SJSA1 (cell line): ENCODE measurements around the gene ASIC2. TPM values are rescaled to one million over a fixed set of nuclear protein-coding genes. Genes with fewer than 3 reads are reported as not detected.

Experiments
- DNase-seq, 2 experiments: peaks; one replicate each; pipeline ENCODE4 v3.0.0-alpha.2; 2015 to 2020; ENCODE audit warnings: low spot score in 2 of 2, low read depth in 1 of 2
- H3K27ac ChIP-seq: fragments of 250-450 bp; sonication (Bioruptor Pico); 2 replicates; pipeline ENCODE4 v1.5.1; 2020; ENCODE audit warnings: mild to moderate bottlenecking, moderate library complexity
- H3K27me3 ChIP-seq: fragments of 250-450 bp; sonication (Bioruptor Pico); replicated peaks from 2 replicates; pipeline ENCODE4 v1.5.1; 2020; ENCODE audit warnings: mild to moderate bottlenecking, moderate library complexity
- H3K36me3 ChIP-seq: fragments of 250-450 bp; sonication (Bioruptor Pico); 2 replicates; pipeline ENCODE4 v1.5.1; 2020; ENCODE audit warnings: mild to moderate bottlenecking
- H3K4me1 ChIP-seq: fragments of 250-450 bp; sonication (Bioruptor Pico); replicated peaks from 2 replicates; pipeline ENCODE4 v1.6.1; 2021; ENCODE audit warnings: mild to moderate bottlenecking
- H3K4me3 ChIP-seq: fragments of 250-450 bp; sonication (Bioruptor Pico); 2 replicates; pipeline ENCODE4 v1.5.1; 2020; ENCODE audit warnings: mild to moderate bottlenecking
- H3K9me3 ChIP-seq: fragments of 250-450 bp; sonication (Bioruptor Pico); replicated peaks from 2 replicates; pipeline ENCODE4 v1.5.1; 2020; ENCODE audit warnings: mild to moderate bottlenecking
- total RNA-seq: library from RNA; depleted of rRNA; stranded (reverse); fragments of >200 nt; shearing (Covaris generic); gene quantifications from 2 replicates; pipeline ENCODE4 v1.2.3, GENCODE V29; 2014

Gene ASIC2
- total RNA-seq, 1 experiment from 2014 or later = not detected

DNA sequence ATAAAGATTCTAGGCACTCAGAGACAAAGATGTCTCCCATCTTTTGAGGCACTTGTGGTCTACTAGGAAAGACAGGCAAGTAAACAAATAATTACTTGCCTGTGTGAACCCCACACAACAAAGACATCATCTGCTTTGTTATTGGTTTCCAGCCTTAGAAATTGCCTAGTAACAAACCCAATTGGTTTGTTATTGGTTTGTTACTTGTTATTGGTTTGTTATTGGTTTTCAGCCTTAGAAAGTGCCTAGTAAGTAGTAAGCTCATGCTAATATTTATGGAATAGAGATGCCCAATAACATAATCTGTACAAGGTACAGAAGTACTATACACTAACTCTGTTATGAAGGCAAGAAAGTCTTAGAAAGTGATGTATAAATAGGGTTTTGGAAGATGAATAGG is 67.1 kb downstream of the ASIC2 start:
- no peaks in the 10 kb centered on the region for H3K4me1 ChIP-seq
- no peaks in the 10 kb centered on the region for H3K9me3 ChIP-seq
- H3K27me3 ChIP-seq = no peaks in the 10 kb centered on the region; the same call in 1 of the 2 replicates
- DNase-seq = no peak
- H3K4me3 ChIP-seq = no peak overlapping the region
- no peaks in the 10 kb centered on the region for H3K36me3 ChIP-seq
- no peak overlapping the region for H3K27ac ChIP-seq

DNA sequence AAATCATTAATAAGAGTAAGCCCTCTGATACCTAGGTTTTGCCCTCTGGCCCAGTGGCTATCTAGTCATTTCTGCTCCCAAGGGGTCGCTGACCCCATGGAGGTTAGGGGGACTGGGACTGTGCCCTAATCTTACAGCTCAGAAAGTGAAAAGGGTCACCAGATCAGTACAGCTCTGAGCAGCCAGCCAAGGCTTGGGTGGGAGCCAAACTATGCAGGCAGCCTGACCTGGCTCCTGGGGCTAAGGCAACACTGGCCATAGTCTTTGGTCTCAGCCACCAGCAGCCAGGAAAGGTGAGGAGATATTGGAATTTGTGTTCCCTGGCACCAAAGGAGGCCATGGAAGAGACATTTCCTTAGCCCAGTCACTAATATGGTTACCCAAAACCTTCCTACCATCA is 67.6 kb downstream of the ASIC2 start:
- Histone ChIP-seq H3K4me3 (no peak overlapping the region), H3K27me3 (no peaks in the 10 kb centered on the region; the same call in 1 of the 2 replicates), H3K36me3 (no peaks in the 10 kb centered on the region), H3K4me1 (no peaks in the 10 kb centered on the region), H3K9me3 (no peaks in the 10 kb centered on the region), H3K27ac (no peak overlapping the region)
- DNase-seq = no peak

- Histone ChIP-seq H3K36me3 (no peaks in the 10 kb centered on the region), H3K9me3 (no peaks in the 10 kb centered on the region), H3K4me1 (peaks cover 5% of the 10 kb centered on the region), H3K27me3 (no peaks in the 10 kb centered on the region), H3K4me3 (no peak overlapping the region), H3K27ac (no peak overlapping the region)
- DNase-seq = no peak
Observed at GRCh38 chr17:33220036-33220435, 73.1 kb downstream of the ASIC2 start.

DNA sequence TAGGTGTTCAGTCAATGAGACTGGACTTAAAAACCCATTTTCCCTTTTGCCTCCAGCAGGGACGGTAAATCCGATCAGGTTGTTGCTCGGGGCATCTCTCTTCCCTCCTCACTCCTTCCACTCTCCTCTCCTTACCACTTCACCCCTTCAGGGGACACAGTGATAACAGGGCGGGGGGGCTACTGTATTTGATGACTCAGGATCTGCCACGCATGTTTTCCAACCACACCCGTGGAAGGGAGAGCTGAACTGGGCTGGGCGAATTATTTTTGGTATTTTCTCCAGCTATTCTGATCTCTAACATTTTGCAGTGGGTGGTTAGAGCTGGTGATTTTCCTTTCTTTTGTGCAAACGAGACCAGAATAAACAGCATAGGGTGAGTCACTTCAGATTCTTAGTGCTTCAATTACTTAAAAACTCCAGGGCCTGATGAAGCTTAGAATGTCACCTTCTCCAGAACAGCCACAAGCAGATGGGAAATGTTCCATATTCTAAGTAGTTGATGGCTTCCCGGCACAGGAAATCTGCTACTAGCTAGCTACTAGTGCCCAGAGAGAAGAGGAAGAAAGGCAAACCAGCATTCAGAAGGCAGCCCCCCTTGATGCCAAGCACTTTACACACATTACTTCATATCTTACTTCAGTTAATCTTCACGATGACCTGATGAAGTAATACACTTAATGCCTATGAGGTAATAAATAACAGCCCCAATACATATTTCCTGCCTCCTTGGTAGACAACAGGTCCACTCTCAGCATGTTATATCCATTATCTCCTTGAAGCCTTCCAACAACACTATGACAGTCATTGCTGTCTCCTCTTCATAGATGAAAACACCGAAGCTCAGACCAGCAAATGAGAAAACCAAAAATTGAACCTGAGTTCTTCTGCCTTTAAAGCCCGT is 74.1 kb downstream of the ASIC2 start:
- no peak overlapping the region for H3K4me3 ChIP-seq
- no peaks in the 10 kb centered on the region for H3K27me3 ChIP-seq
- H3K36me3 ChIP-seq = no peaks in the 10 kb centered on the region
- no peak overlapping the region for H3K27ac ChIP-seq
- H3K9me3 ChIP-seq = no peaks in the 10 kb centered on the region
- DNase-seq = peak in 1 of 2 experiments; percentile 6
- peaks cover 5% of the 10 kb centered on the region for H3K4me1 ChIP-seq

- H3K27ac ChIP-seq = no peak overlapping the region
Observed at GRCh38 chr17:33217891-33218290, 75.2 kb downstream of the ASIC2 start.

DNA sequence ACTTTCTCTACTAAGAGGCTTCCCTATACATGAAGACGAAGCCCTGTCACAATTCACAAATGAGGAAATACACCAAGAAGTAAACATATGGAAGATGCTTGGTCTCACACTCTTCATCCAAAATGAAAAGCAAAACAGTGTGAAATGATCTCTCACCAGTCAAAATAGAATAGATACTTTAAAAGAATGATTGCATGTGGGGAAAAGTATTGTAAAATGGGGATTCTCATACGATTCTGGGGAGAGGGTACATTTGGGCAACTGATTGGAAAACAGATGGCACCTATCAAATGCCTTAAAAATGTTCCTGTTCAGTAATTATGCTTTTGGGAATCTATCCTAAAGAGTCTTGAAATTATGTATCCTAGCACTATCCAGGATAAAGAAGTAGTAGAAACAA is 78.1 kb downstream of the ASIC2 start:
- H3K9me3 ChIP-seq = no peaks in the 10 kb centered on the region
- H3K27me3 ChIP-seq = no peaks in the 10 kb centered on the region
- H3K4me1 ChIP-seq = peaks cover 5% of the 10 kb centered on the region
- no peaks in the 10 kb centered on the region for H3K36me3 ChIP-seq
- no peak overlapping the region for H3K4me3 ChIP-seq
- H3K27ac ChIP-seq = no peak overlapping the region
- no peak for DNase-seq

More at GRCh38 chr17:33217891-33218290, 75.2 kb downstream of the ASIC2 start:
- no peaks in the 10 kb centered on the region for H3K36me3 ChIP-seq
- DNase-seq = no peak
- no peak overlapping the region for H3K4me3 ChIP-seq
- H3K27me3 ChIP-seq = no peaks in the 10 kb centered on the region
- H3K4me1 ChIP-seq = peaks cover 5% of the 10 kb centered on the region
- no peaks in the 10 kb centered on the region for H3K9me3 ChIP-seq

- Histone ChIP-seq H3K27ac (no peak overlapping the region), H3K4me3 (no peak overlapping the region), H3K36me3 (no peaks in the 10 kb centered on the region), H3K27me3 (no peaks in the 10 kb centered on the region), H3K9me3 (no peaks in the 10 kb centered on the region), H3K4me1 (no peaks in the 10 kb centered on the region)
- DNase-seq = no peak
Observed at GRCh38 chr17:33210285-33210684, 82.8 kb downstream of the ASIC2 start.

DNA sequence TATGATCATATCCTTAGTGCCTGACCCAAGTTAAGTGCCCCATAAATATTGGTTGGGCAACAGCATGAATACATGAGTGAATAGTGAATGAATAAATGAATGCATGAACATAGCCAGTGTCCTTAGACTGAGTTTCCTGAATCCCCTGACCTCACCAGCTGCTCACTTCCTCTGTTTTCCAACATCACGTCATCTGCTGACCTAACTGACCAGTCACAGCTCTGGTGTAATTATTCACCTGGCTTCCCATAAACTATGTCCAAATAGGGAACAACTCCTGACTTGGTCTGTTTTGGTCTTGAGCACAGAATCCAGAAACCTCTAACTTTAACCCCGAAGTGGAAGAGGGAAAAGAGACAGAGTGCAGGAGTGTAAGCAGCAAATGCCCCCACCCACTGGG is 83.4 kb downstream of the ASIC2 start:
- Histone ChIP-seq H3K4me1 (no peaks in the 10 kb centered on the region), H3K9me3 (no peaks in the 10 kb centered on the region), H3K36me3 (no peaks in the 10 kb centered on the region), H3K4me3 (no peak overlapping the region), H3K27me3 (no peaks in the 10 kb centered on the region), H3K27ac (no peak overlapping the region)
- DNase-seq = no peak

DNA sequence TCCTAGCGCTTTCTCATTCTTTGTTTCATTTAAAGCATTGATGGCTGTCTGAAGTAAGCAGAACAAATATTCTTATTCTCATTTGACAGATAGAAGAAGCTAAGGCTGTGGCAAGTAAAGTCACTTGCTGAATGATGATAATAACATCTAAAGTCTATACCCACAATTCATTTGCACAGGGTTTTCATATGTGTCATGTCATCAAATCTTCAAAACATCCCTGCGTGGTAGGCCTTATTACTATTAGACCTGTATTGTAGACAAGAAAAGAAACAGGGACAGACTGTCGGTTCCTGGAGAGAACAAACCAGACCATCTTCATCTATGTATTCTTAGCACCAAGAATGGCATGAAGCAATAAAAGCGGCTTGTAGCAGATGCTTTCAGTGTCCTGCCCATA is 85.9 kb downstream of the ASIC2 start:
- H3K4me1 ChIP-seq = no peaks in the 10 kb centered on the region
- H3K36me3 ChIP-seq = no peaks in the 10 kb centered on the region
- DNase-seq = no peak
- H3K4me3 ChIP-seq = no peak overlapping the region
- no peak overlapping the region for H3K27ac ChIP-seq
- no peaks in the 10 kb centered on the region for H3K9me3 ChIP-seq
- H3K27me3 ChIP-seq = no peaks in the 10 kb centered on the region

- H3K36me3 ChIP-seq = no peaks in the 10 kb centered on the region
- H3K27ac ChIP-seq = no peak overlapping the region
- H3K27me3 ChIP-seq = no peaks in the 10 kb centered on the region
- H3K9me3 ChIP-seq = no peaks in the 10 kb centered on the region
- H3K4me3 ChIP-seq = no peak overlapping the region
- DNase-seq = no peak
- H3K4me1 ChIP-seq = no peaks in the 10 kb centered on the region
Observed at GRCh38 chr17:33205552-33205951, 87.5 kb downstream of the ASIC2 start.

DNA sequence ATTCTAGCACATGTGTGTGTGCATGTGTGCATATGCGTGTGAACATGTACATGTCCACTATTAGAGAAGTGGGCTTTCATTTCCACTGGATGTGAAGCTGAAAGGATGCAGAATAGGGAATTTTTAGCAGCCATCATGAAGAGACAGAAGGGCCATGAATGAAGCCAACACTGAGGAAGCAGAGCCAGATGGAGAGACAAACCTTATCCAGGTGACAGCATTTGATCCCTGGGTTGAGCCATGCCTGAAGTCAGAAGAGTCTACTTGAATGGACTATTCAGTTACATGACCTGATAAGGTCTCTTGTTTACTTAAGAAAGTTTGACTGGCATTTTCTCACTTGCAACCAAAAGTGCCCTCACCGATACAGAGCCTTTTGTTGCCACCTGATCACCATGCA is 88.4 kb downstream of the ASIC2 start:
- Histone ChIP-seq H3K4me3 (no peak overlapping the region), H3K27ac (no peak overlapping the region), H3K27me3 (no peaks in the 10 kb centered on the region), H3K9me3 (no peaks in the 10 kb centered on the region), H3K36me3 (no peaks in the 10 kb centered on the region), H3K4me1 (no peaks in the 10 kb centered on the region)
- DNase-seq = no peak

- DNase-seq = no peak
- Histone ChIP-seq H3K36me3 (no peaks in the 10 kb centered on the region), H3K9me3 (no peaks in the 10 kb centered on the region), H3K27me3 (no peaks in the 10 kb centered on the region), H3K4me3 (no peak overlapping the region), H3K4me1 (no peaks in the 10 kb centered on the region), H3K27ac (no peak overlapping the region)
Observed at GRCh38 chr17:33204156-33204555, 88.9 kb downstream of the ASIC2 start.

GRCh38 chr17:33202796-33203495 is 90.1 kb downstream of the ASIC2 start:
- no peaks in the 10 kb centered on the region for H3K36me3 ChIP-seq
- H3K27me3 ChIP-seq = no peaks in the 10 kb centered on the region
- H3K4me1 ChIP-seq = no peaks in the 10 kb centered on the region
- no peaks in the 10 kb centered on the region for H3K9me3 ChIP-seq
- no peak for DNase-seq
- H3K27ac ChIP-seq = no peak overlapping the region
- H3K4me3 ChIP-seq = no peak overlapping the region

- Histone ChIP-seq H3K4me3 (no peak overlapping the region), H3K9me3 (no peaks in the 10 kb centered on the region), H3K27me3 (no peaks in the 10 kb centered on the region), H3K27ac (no peak overlapping the region), H3K4me1 (no peaks in the 10 kb centered on the region), H3K36me3 (no peaks in the 10 kb centered on the region)
- DNase-seq = no peak
Observed at GRCh38 chr17:33202021-33202420, 91.1 kb downstream of the ASIC2 start.
